Type B pancreatic cell (in vitro differentiated cells): Measurements from ENCODE around the gene PPEF1. TPM values are rescaled to one million over a fixed set of nuclear protein-coding genes. Genes with fewer than 3 reads are reported as not detected.

Experiments used
- DNase-seq: peaks from one replicate; pipeline ENCODE4 v3.0.0; 2021; ENCODE audit warnings: mixed read lengths; ENCODE audit not compliant: unreplicated experiment; ENCODE audit errors: extremely low spot score
- H3K27ac Mint-ChIP-seq: 2 replicates; pipeline ENCODE4 v1.8.0; 2021; ENCODE audit warnings: mild to moderate bottlenecking, mixed read lengths
- H3K27me3 Mint-ChIP-seq: 2 replicates; pipeline ENCODE4 v1.8.0; 2021; ENCODE audit warnings: mixed read lengths
- H3K36me3 Mint-ChIP-seq: 2 replicates; pipeline ENCODE4 v1.8.0; 2021; ENCODE audit warnings: mixed read lengths
- H3K4me1 Mint-ChIP-seq: one replicate; pipeline ENCODE4 v1.8.0; 2021; ENCODE audit warnings: mixed read lengths; ENCODE audit not compliant: unreplicated experiment
- H3K4me3 Mint-ChIP-seq: 2 replicates; pipeline ENCODE4 v1.8.0; 2021; ENCODE audit warnings: mild to moderate bottlenecking, mixed read lengths
- H3K9me3 Mint-ChIP-seq: 2 replicates; pipeline ENCODE4 v1.8.0; 2021; ENCODE audit warnings: mixed read lengths
- total RNA-seq: library from RNA; stranded (reverse); gene quantifications from 2 replicates; pipeline ENCODE4 v1.2.1, GENCODE V29; 2021; ENCODE audit warnings: low replicate concordance
- TF ChIP-seq, protein P1 (sequence below): fragments of 200-600 bp; sonication (generic); conservative IDR thresholded peaks from 2 replicates; pipeline ENCODE4 v1.5.0; 2021; ENCODE audit warnings: antibody characterized with exemption, mild to moderate bottlenecking

The PPEF1 gene
- total RNA-seq, 1 donor from 2014 or later = 1.6 TPM

DNA sequence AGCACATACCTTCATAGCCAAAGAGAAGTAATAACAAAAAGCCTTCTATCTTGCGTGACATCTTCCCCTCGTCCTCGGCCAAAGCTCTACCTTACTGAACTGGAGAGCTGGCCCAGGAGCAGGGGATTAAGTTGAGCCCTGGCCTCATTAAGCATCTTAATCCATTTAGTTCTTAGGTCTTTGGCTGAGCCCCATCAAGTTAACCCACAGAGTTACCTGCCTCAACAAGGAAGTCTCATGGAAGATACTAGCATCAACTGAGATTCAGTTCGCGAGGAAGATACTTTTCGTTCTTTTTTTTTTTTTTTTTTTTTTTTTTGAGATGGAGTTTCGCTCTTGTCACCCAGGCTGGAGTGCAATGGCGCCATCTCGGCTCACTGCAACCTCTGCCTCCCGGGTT, 35.4 kb upstream of the PPEF1 start, which contains the start of gene RS1:
TSS of gene RS1 (minus strand) at position 101 of the 400 bp plus-strand sequence. CDS start at position 61, 40 bp downstream.
- Mint-ChIP-seq H3K36me3 (no peaks in the 10 kb centered on the region), H3K27me3 (no peaks in the 10 kb centered on the region), H3K9me3 (no peaks in the 10 kb centered on the region), H3K4me3 (peak within 1 kb of the TSS; percentile 60), H3K4me1 (no peaks in the 10 kb centered on the region), H3K27ac (no peak within 1 kb of the TSS)
- TF ChIP-seq, protein P1, sequence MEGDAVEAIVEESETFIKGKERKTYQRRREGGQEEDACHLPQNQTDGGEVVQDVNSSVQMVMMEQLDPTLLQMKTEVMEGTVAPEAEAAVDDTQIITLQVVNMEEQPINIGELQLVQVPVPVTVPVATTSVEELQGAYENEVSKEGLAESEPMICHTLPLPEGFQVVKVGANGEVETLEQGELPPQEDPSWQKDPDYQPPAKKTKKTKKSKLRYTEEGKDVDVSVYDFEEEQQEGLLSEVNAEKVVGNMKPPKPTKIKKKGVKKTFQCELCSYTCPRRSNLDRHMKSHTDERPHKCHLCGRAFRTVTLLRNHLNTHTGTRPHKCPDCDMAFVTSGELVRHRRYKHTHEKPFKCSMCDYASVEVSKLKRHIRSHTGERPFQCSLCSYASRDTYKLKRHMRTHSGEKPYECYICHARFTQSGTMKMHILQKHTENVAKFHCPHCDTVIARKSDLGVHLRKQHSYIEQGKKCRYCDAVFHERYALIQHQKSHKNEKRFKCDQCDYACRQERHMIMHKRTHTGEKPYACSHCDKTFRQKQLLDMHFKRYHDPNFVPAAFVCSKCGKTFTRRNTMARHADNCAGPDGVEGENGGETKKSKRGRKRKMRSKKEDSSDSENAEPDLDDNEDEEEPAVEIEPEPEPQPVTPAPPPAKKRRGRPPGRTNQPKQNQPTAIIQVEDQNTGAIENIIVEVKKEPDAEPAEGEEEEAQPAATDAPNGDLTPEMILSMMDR = no peak
- DNase-seq = no peak

DNA sequence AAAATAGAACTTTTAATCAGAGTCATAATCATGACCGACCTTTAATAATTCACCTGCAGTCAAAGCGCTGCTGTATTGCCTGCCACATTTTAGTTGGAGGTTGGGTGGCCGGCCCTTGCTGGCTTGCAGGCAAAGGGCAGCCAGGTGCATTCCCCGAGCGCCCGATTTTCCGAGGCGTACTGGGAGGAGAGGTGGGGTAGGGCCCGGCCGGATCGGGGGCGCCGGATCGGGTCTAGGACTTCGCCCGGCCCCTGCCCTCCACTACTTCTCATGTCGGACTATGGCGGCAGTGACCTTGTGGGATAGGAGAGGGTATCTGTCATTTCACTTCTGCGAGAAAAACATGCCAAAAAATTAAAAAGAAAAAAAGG, 33.0 kb upstream of the PPEF1 start:
- peak overlapping the region; percentile 57 for H3K27ac Mint-ChIP-seq

DNA sequence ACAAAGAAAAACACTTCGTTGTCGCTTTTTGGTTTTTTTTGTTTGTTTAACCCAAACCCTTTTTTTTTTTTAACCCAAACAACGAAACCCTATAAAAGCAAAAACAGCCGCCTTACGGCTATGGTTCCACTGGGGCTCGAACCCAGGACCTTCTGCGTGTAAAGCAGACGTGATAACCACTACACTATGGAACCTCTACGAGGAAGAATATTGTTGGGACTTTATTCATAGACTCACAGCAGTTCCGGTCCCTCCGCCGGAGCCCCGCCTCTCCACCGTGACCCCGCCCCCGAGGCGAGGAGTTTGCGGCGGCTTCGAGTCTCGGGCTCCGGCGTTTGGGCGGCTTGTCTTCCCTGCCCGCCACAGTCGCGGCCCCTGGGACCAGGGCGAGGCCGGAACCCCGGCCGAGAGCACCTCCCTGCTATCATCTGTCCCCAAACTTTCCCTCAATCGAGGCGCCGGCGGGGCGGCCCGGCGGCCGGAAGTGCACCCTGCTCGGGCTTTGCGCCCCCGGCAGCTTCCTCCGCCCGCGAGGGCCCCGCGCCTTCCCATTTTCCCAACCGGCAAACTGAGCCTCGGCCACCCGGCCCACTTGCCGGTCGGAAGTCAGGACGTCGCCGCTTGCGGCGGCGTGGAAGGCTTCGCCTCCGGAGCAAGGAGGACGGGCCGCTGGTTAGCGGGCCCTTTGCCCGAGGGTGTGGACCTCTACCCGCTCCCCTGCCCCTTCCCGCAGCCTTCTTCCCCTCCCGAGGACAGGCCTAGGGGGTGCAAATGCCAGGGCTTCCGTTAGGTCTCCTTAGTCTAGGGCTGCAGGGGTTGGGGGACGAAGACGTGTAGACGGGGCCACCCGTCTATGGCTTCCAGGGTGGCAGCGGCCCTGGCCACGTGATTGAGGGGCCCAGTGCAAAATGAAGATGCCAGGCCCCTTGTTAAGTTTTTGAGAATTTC, 32.4 kb upstream of the PPEF1 start:
- Mint-ChIP-seq H3K27ac (peak overlapping the region; percentile 57), H3K9me3 (no peaks in the 10 kb centered on the region), H3K4me3 (peak overlapping the region; percentile 85), H3K4me1 (no peaks in the 10 kb centered on the region), H3K27me3 (no peaks in the 10 kb centered on the region), H3K36me3 (no peaks in the 10 kb centered on the region)
- DNase-seq = peak; percentile 85
- TF ChIP-seq, protein P1 = no peak

More for the DNA sequence above, 33.0 kb upstream of the PPEF1 start:
- Mint-ChIP-seq H3K27me3 (no peaks in the 10 kb centered on the region), H3K36me3 (no peaks in the 10 kb centered on the region), H3K9me3 (no peaks in the 10 kb centered on the region), H3K4me3 (peak overlapping the region; percentile 85), H3K4me1 (no peaks in the 10 kb centered on the region)
- TF ChIP-seq, protein P1 = no peak
- no peak for DNase-seq

DNA sequence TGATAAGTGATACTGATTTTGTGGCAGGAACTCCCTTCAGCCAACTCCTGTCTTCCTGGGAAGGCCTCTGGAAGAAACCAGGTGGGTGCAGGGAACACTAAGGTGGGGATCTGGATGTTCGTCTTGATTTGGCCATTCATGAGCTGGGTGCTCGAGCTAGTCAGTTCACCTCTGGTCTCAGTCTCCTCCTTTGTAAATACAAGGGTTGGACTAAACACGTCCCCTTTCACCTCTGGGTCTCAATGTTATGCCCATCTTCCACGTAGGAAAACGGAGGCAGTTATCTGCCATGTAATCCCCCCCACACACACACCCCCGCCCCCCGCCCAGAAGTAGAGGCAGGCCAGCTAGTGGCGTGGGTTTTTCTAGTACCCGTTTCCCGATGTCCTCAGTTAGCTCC, 31.4 kb upstream of the PPEF1 start:
- no peaks in the 10 kb centered on the region for H3K4me1 Mint-ChIP-seq
- TF ChIP-seq, protein P1 = no peak
- H3K27me3 Mint-ChIP-seq = no peaks in the 10 kb centered on the region
- no peaks in the 10 kb centered on the region for H3K36me3 Mint-ChIP-seq
- no peak for DNase-seq
- H3K4me3 Mint-ChIP-seq = peak overlapping the region; percentile 73
- H3K27ac Mint-ChIP-seq = peak overlapping the region; percentile 56
- no peaks in the 10 kb centered on the region for H3K9me3 Mint-ChIP-seq

DNA sequence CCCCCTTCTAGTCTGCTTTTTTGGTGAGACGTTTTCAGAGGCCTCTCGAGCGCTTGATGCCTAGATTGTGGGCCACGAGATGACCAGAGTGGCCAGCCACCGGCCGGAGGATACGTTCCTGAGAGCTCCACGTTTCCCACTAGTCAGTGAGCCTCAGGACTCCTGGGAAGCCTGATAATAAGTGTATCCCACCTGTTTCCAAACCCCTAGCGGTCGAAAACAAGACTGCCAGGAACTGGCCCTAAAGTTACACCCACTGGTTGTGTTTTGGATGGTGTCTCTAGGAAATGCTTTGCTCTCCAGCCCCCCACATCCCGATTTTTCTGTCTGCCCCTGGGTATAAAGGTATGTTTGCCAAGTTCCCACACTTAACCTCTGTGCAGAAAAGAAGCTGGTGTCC, 31.0 kb upstream of the PPEF1 start:
- no peaks in the 10 kb centered on the region for H3K4me1 Mint-ChIP-seq
- DNase-seq = no peak
- H3K27me3 Mint-ChIP-seq = no peaks in the 10 kb centered on the region
- no peaks in the 10 kb centered on the region for H3K9me3 Mint-ChIP-seq
- H3K27ac Mint-ChIP-seq = peak overlapping the region; percentile 56
- H3K4me3 Mint-ChIP-seq = peak overlapping the region; percentile 73
- TF ChIP-seq, protein P1 = peak; percentile 63
- H3K36me3 Mint-ChIP-seq = no peaks in the 10 kb centered on the region
